Loucy (cell line): Measurements from ENCODE around the gene KIFC3.

Experiments used
- EZH2phosphoT487 ChIP-seq: fragments of 200-600 bp; IDR thresholded peaks from 2 replicates; pipeline ENCODE4 v1.6.1; 2018; ENCODE audit warnings: antibody characterized with exemption, mild to moderate bottlenecking, moderate library complexity, borderline replicate concordance
- TF ChIP-seq, protein P1 (sequence below): fragments of 200-600 bp; sonication (generic); conservative IDR thresholded peaks from 2 replicates; pipeline ENCODE4 v1.5.1; 2014; ENCODE audit warnings: mild to moderate bottlenecking, antibody characterized with exemption, low read length

DNA sequence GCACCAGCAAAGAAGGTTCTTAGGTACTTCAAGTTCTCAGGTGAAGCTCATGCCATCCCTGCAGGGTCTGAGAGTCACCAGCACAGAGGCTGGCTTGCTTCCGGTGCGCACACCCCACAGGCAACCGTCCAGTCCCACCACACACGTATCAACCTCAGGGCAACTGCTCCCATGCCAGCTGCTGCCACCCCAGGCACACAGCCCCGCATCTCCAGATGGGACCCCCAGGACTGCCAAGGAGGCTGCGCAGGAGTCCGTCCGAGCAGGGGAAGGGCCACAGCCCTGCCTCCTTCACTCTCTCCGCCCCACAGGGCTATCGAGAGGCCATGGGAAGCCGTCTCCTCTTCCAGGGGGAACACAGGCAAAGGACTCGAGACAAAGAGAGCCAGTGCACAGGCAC lies 13.3 kb downstream of the KIFC3 start:
- TF ChIP-seq, protein P1, sequence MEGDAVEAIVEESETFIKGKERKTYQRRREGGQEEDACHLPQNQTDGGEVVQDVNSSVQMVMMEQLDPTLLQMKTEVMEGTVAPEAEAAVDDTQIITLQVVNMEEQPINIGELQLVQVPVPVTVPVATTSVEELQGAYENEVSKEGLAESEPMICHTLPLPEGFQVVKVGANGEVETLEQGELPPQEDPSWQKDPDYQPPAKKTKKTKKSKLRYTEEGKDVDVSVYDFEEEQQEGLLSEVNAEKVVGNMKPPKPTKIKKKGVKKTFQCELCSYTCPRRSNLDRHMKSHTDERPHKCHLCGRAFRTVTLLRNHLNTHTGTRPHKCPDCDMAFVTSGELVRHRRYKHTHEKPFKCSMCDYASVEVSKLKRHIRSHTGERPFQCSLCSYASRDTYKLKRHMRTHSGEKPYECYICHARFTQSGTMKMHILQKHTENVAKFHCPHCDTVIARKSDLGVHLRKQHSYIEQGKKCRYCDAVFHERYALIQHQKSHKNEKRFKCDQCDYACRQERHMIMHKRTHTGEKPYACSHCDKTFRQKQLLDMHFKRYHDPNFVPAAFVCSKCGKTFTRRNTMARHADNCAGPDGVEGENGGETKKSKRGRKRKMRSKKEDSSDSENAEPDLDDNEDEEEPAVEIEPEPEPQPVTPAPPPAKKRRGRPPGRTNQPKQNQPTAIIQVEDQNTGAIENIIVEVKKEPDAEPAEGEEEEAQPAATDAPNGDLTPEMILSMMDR: no peak
- TF ChIP-seq EZH2phosphoT487: no peak
